ENCODE measurements around the gene EPAS1.

The EPAS1 gene

GRCh38 chr2:46296840-46297545 lies at the start of gene EPAS1:
TSS of gene EPAS1 (plus strand) at chr2:46297407. CDS start at chr2:46297912, 505 bp downstream.
- Mint-ChIP-seq H3K27ac (peak within 1 kb of the TSS; percentile 18), H3K9me3 (no peaks in the 10 kb centered on the region), H3K27me3 (peaks cover 60% of the 10 kb centered on the region), H3K36me3 (ENCODE audit: low read depth) (no peaks in the 10 kb centered on the region), H3K4me3 (peak within 1 kb of the TSS; percentile 81), H3K4me1 (ENCODE audit: low read depth) (peaks cover 26% of the 10 kb centered on the region)
- peak; percentile 83 for DNase-seq

GRCh38 chr2:46248171-46248570 lies 49.0 kb upstream of the EPAS1 start:
- Mint-ChIP-seq H3K36me3 (ENCODE audit: low read depth) (no peaks in the 10 kb centered on the region), H3K4me1 (ENCODE audit: low read depth) (no peaks in the 10 kb centered on the region), H3K9me3 (no peaks in the 10 kb centered on the region), H3K4me3 (no peak overlapping the region), H3K27me3 (no peaks in the 10 kb centered on the region), H3K27ac (no peak overlapping the region)
- DNase-seq, result no peak

- no peaks in the 10 kb centered on the region for H3K27me3 Mint-ChIP-seq
These were observed 47.6 kb upstream of the EPAS1 start for GRCh38 chr2:46249654-46250053.

GRCh38 chr2:46252891-46253659 lies 44.1 kb upstream of the EPAS1 start:
- H3K36me3 Mint-ChIP-seq (ENCODE audit: low read depth), result no peaks in the 10 kb centered on the region
- H3K4me1 Mint-ChIP-seq (ENCODE audit: low read depth), result peaks cover 4% of the 10 kb centered on the region
- DNase-seq, result no peak
- H3K4me3 Mint-ChIP-seq, result no peak overlapping the region
- no peak overlapping the region for H3K27ac Mint-ChIP-seq
- no peaks in the 10 kb centered on the region for H3K27me3 Mint-ChIP-seq
- H3K9me3 Mint-ChIP-seq, result no peaks in the 10 kb centered on the region

More at GRCh38 chr2:46249654-46250053, 47.6 kb upstream of the EPAS1 start:
- no peak for DNase-seq
- Mint-ChIP-seq H3K27ac (no peak overlapping the region), H3K4me1 (ENCODE audit: low read depth) (no peaks in the 10 kb centered on the region), H3K36me3 (ENCODE audit: low read depth) (no peaks in the 10 kb centered on the region), H3K9me3 (no peaks in the 10 kb centered on the region), H3K4me3 (no peak overlapping the region)

GRCh38 chr2:46254474-46254873 lies 42.7 kb upstream of the EPAS1 start:
- Mint-ChIP-seq H3K36me3 (ENCODE audit: low read depth) (no peaks in the 10 kb centered on the region), H3K9me3 (no peaks in the 10 kb centered on the region), H3K27me3 (no peaks in the 10 kb centered on the region), H3K4me3 (no peak overlapping the region), H3K4me1 (ENCODE audit: low read depth) (peaks cover 4% of the 10 kb centered on the region), H3K27ac (no peak overlapping the region)
- no peak for DNase-seq

- H3K4me3 Mint-ChIP-seq, result no peak overlapping the region
- DNase-seq, result no peak
- no peaks in the 10 kb centered on the region for H3K9me3 Mint-ChIP-seq
- no peak overlapping the region for H3K27ac Mint-ChIP-seq
- H3K36me3 Mint-ChIP-seq (ENCODE audit: low read depth), result no peaks in the 10 kb centered on the region
- peaks cover 4% of the 10 kb centered on the region for H3K4me1 Mint-ChIP-seq (ENCODE audit: low read depth)
- no peaks in the 10 kb centered on the region for H3K27me3 Mint-ChIP-seq
These were observed 40.6 kb upstream of the EPAS1 start for GRCh38 chr2:46256563-46257142.

- no peak for DNase-seq
- Mint-ChIP-seq H3K9me3 (no peaks in the 10 kb centered on the region), H3K4me1 (ENCODE audit: low read depth) (peaks cover 4% of the 10 kb centered on the region), H3K36me3 (ENCODE audit: low read depth) (no peaks in the 10 kb centered on the region), H3K27ac (no peak overlapping the region), H3K27me3 (no peaks in the 10 kb centered on the region), H3K4me3 (no peak overlapping the region)
These were observed 39.7 kb upstream of the EPAS1 start for GRCh38 chr2:46257476-46257875.

GRCh38 chr2:46257980-46258379 lies 39.2 kb upstream of the EPAS1 start:
- no peaks in the 10 kb centered on the region for H3K27me3 Mint-ChIP-seq
- peaks cover 4% of the 10 kb centered on the region for H3K4me1 Mint-ChIP-seq (ENCODE audit: low read depth)
- DNase-seq, result no peak
- no peaks in the 10 kb centered on the region for H3K9me3 Mint-ChIP-seq
- H3K27ac Mint-ChIP-seq, result no peak overlapping the region
- H3K4me3 Mint-ChIP-seq, result no peak overlapping the region
- H3K36me3 Mint-ChIP-seq (ENCODE audit: low read depth), result no peaks in the 10 kb centered on the region

GRCh38 chr2:46258937-46259776 lies 38.0 kb upstream of the EPAS1 start:
- Mint-ChIP-seq H3K27me3 (no peaks in the 10 kb centered on the region), H3K4me3 (no peak overlapping the region), H3K36me3 (ENCODE audit: low read depth) (no peaks in the 10 kb centered on the region), H3K9me3 (no peaks in the 10 kb centered on the region), H3K4me1 (ENCODE audit: low read depth) (peaks cover 4% of the 10 kb centered on the region), H3K27ac (no peak overlapping the region)
- no peak for DNase-seq

GRCh38 chr2:46259777-46260168 lies 37.4 kb upstream of the EPAS1 start:
- Mint-ChIP-seq H3K36me3 (ENCODE audit: low read depth) (no peaks in the 10 kb centered on the region), H3K9me3 (no peaks in the 10 kb centered on the region), H3K27me3 (no peaks in the 10 kb centered on the region), H3K4me3 (no peak overlapping the region), H3K27ac (no peak overlapping the region), H3K4me1 (ENCODE audit: low read depth) (peaks cover 4% of the 10 kb centered on the region)
- DNase-seq, result no peak

GRCh38 chr2:46260305-46260704 lies 36.9 kb upstream of the EPAS1 start:
- Mint-ChIP-seq H3K27ac (no peak overlapping the region), H3K4me1 (ENCODE audit: low read depth) (peaks cover 4% of the 10 kb centered on the region), H3K27me3 (no peaks in the 10 kb centered on the region), H3K36me3 (ENCODE audit: low read depth) (no peaks in the 10 kb centered on the region), H3K9me3 (no peaks in the 10 kb centered on the region), H3K4me3 (no peak overlapping the region)
- no peak for DNase-seq

- Mint-ChIP-seq H3K36me3 (ENCODE audit: low read depth) (no peaks in the 10 kb centered on the region), H3K4me1 (ENCODE audit: low read depth) (peaks cover 4% of the 10 kb centered on the region), H3K9me3 (no peaks in the 10 kb centered on the region), H3K27me3 (no peaks in the 10 kb centered on the region), H3K4me3 (no peak overlapping the region), H3K27ac (no peak overlapping the region)
- DNase-seq, result no peak
These were observed 34.8 kb upstream of the EPAS1 start for GRCh38 chr2:46262248-46262938.

- no peak for DNase-seq
- no peak overlapping the region for H3K27ac Mint-ChIP-seq
- H3K27me3 Mint-ChIP-seq, result no peaks in the 10 kb centered on the region
- H3K36me3 Mint-ChIP-seq (ENCODE audit: low read depth), result no peaks in the 10 kb centered on the region
- peaks cover 6% of the 10 kb centered on the region for H3K4me1 Mint-ChIP-seq (ENCODE audit: low read depth)
- no peaks in the 10 kb centered on the region for H3K9me3 Mint-ChIP-seq
- H3K4me3 Mint-ChIP-seq, result no peak overlapping the region
These were observed 33.9 kb upstream of the EPAS1 start for GRCh38 chr2:46263347-46263746.

GRCh38 chr2:46264447-46264846 lies 32.8 kb upstream of the EPAS1 start:
- Mint-ChIP-seq H3K4me3 (no peak overlapping the region), H3K36me3 (ENCODE audit: low read depth) (no peaks in the 10 kb centered on the region), H3K27ac (no peak overlapping the region), H3K27me3 (no peaks in the 10 kb centered on the region), H3K4me1 (ENCODE audit: low read depth) (peaks cover 12% of the 10 kb centered on the region), H3K9me3 (no peaks in the 10 kb centered on the region)
- DNase-seq, result no peak
